K562 (cell line): ENCODE measurements around the gene ZAP70. TPM values are rescaled to one million over a fixed set of nuclear protein-coding genes. Genes with fewer than 3 reads are reported as not detected.

ENCODE experiments used
- E2F6 ChIP-seq, 2 experiments: IDR thresholded peaks; 2 replicates each; pipeline ENCODE4 v1.6.1; 2011; ENCODE audit warnings: borderline replicate concordance in 1 of 2, control low read depth in 1 of 2, low read depth in 1 of 2, low read length in 1 of 2, mild to moderate bottlenecking in 1 of 2, mixed read lengths in 1 of 2, moderate library complexity in 1 of 2; ENCODE audit not compliant: insufficient read depth in 1 of 2, insufficient read length in 1 of 2, poor library complexity in 1 of 2, severe bottlenecking in 1 of 2; ENCODE audit errors: extremely low read depth in 1 of 2
- ETS1 ChIP-seq: conservative IDR thresholded peaks from 2 replicates; pipeline ENCODE4 v1.6.1; 2011; ENCODE audit warnings: low read depth, mild to moderate bottlenecking, low read length; ENCODE audit not compliant: control insufficient read depth
- FOSL1 ChIP-seq: fragments of 200-800 bp; sonication (Bioruptor generic); conservative IDR thresholded peaks from 2 replicates; pipeline ENCODE4 v1.6.1; 2016; ENCODE audit warnings: missing genetic modification characterization, missing compliant biosample characterization
- FOXK2 ChIP-seq, 2 experiments: fragments of 450-650 bp; IDR thresholded peaks in 1 of 2; conservative IDR thresholded peaks in 1 of 2; 2 replicates each; pipeline ENCODE4 v1.6.1; 2016; ENCODE audit warnings: low read depth in 2 of 2, mild to moderate bottlenecking in 1 of 2
- GTF2A2 ChIP-seq: IDR thresholded peaks from 2 replicates; pipeline ENCODE4 v1.6.1; 2016; ENCODE audit warnings: mild to moderate bottlenecking, missing genetic modification characterization, missing compliant biosample characterization
- KAT7 ChIP-seq: sonication (generic); formaldehyde crosslinking; IDR thresholded peaks from 2 replicates; pipeline ENCODE4 v1.8.0; 2022; ENCODE audit warnings: missing genetic modification reagents, mild to moderate bottlenecking, borderline replicate concordance
- KLF13 ChIP-seq: fragments of 450-650 bp; IDR thresholded peaks from 2 replicates; pipeline ENCODE4 v1.6.1; 2016; ENCODE audit warnings: missing genetic modification characterization, low read depth, mild to moderate bottlenecking, missing compliant biosample characterization, moderate library complexity, borderline replicate concordance
- REST ChIP-seq, 2 experiments: fragments of 450-650 bp; formaldehyde crosslinking in 1 of 2; IDR thresholded peaks; 2 replicates each; pipeline versions ENCODE4 v1.4.0 to v1.6.1; 2014 to 2020; ENCODE audit warnings: mild to moderate bottlenecking in 2 of 2, borderline replicate concordance in 1 of 2, low read depth in 1 of 2
- RUNX1 ChIP-seq: sonication (generic); IDR thresholded peaks from 2 replicates; pipeline ENCODE4 v1.6.1; 2016; ENCODE audit warnings: antibody characterized with exemption, low read depth
- SRSF1 ChIP-seq: fragments of 200-400 bp; formaldehyde crosslinking; IDR thresholded peaks from 2 replicates; pipeline ENCODE4 v1.6.1; 2017; ENCODE audit warnings: mild to moderate bottlenecking, low read depth, low read length, moderate library complexity
- TSC22D4 ChIP-seq: fragments of 450-650 bp; IDR thresholded peaks from 2 replicates; pipeline ENCODE4 v1.6.1; 2016; ENCODE audit warnings: missing genetic modification characterization, missing biosample characterization, control low read depth
- ZNF263 ChIP-seq: sonication (generic); formaldehyde crosslinking; IDR thresholded peaks from 2 replicates; pipeline ENCODE4 v1.8.0; 2022; ENCODE audit warnings: mild to moderate bottlenecking, missing genetic modification reagents, borderline replicate concordance
- ZNF311 ChIP-seq: fragments of 250-450 bp; sonication (Bioruptor Pico); IDR thresholded peaks from 2 replicates; pipeline ENCODE4 v1.4.0; 2020; ENCODE audit warnings: mild to moderate bottlenecking, moderate library complexity
- ZNF707 ChIP-seq: fragments of 250-450 bp; sonication (Bioruptor Pico); conservative IDR thresholded peaks from 2 replicates; pipeline ENCODE4 v1.8.0; 2022; ENCODE audit warnings: inconsistent platforms, mild to moderate bottlenecking, moderate library complexity
- ZZZ3 ChIP-seq: fragments of 450-650 bp; IDR thresholded peaks from 2 replicates; pipeline ENCODE4 v1.6.1; 2016; ENCODE audit warnings: antibody characterized with exemption, mild to moderate bottlenecking, moderate library complexity
- polyA plus RNA-seq, 8 experiments: library from polyadenylated mRNA; depleted of rRNA in 4 of 8; stranded (reverse) in 5 of 8; unstranded in 3 of 8; fragments of >200 nt; fragmentation: Nextera tagmentation in 2 of 8; fragmentation: Illumina TruSeq in 1 of 8; extraction: Ambion mirVana in 2 of 8; extraction: Trizol in 1 of 8; gene quantifications; 2 replicates each; pipeline versions ENCODE4 v1.2.1 to v1.2.3, GENCODE V29; 2011 to 2014; ENCODE audit warnings: inconsistent platforms in 1 of 8, missing spikeins in 1 of 8
- total RNA-seq, 7 experiments: library from RNA; depleted of rRNA in 6 of 7; stranded (reverse); fragments of >200 nt in 6 of 7; fragmentation: Illumina TruSeq in 2 of 7; extraction: Trizol in 2 of 7; gene quantifications; 2 replicates each; pipeline versions ENCODE4 v1.2.1 to v1.2.3, GENCODE V29; 2011 to 2021; ENCODE audit warnings: low replicate concordance in 1 of 7

The ZAP70 gene
- total and polyA plus RNA-seq, 9 of the 15 experiments (the other 6 are each of a cell fraction or from before 2014, with no cell fraction given), result 0.06 to 0.80 (median 0.21) TPM; not detected in 1

- TF ChIP-seq KLF13 (tag), result no peak
- TF ChIP-seq KAT7 (CRISPR knock-in tag), result no peak
- no peak for TF ChIP-seq RUNX1
- TF ChIP-seq ZNF707, result no peak
- peak; percentile 73 for TF ChIP-seq REST (IDR thresholded peaks at IDR 0.05; ENCODE audit: borderline replicate concordance)
- TF ChIP-seq REST (CRISPR knock-in tag; IDR thresholded peaks at IDR 0.05; ENCODE audit: low read depth), result no peak
- no peak for TF ChIP-seq ZZZ3
- peak; percentile 72 to 84 for TF ChIP-seq E2F6 (IDR thresholded peaks at IDR 0.05; ENCODE audit: borderline replicate concordance in 1 of 2, extremely low read depth in 1 of 2, insufficient read depth in 1 of 2, insufficient read length in 1 of 2, low read depth in 1 of 2, low read length in 1 of 2, poor library complexity in 1 of 2, severe bottlenecking in 1 of 2)
- TF ChIP-seq TSC22D4, result no peak
- no peak for TF ChIP-seq ZNF263 (CRISPR knock-in tag)
- TF ChIP-seq SRSF1, result no peak
- TF ChIP-seq FOSL1 (tag), result no peak
- TF ChIP-seq FOXK2 (conservative IDR thresholded peaks at IDR 0.05 in 1 of 2, IDR thresholded peaks at IDR 0.05 in 1 of 2; ENCODE audit: low read depth in 2 of 2), result no peak
- no peak for TF ChIP-seq GTF2A2 (tag)
- TF ChIP-seq ZNF311 (CRISPR knock-in tag), result no peak
- no peak for TF ChIP-seq ETS1
Observed at GRCh38 chr2:97699765-97700444, 13.5 kb upstream of the ZAP70 start (continued).
